Measurements from ENCODE around the gene LAMA2. TPM values are rescaled to one million over a fixed set of nuclear protein-coding genes. Genes with fewer than 3 reads are reported as not detected.
"Not testable (repeated sequence)": the region's sequence is repeated elsewhere in the genome, so short reads cannot be mapped to it uniquely, and the experiment has no call there.

LAMA2 gene
- total RNA-seq, 1 donor from 2014 or later = 107 TPM

- DNase-seq (ENCODE audit: low spot score) = no peak
Observed at GRCh38 chr6:129007701-129008373, 124.9 kb downstream of the LAMA2 start.

- DNase-seq (ENCODE audit: low spot score) = no peak
Observed at GRCh38 chr6:129008591-129008990, 125.7 kb downstream of the LAMA2 start.

GRCh38 chr6:129009851-129010250 lies 126.9 kb downstream of the LAMA2 start:
- no peak for DNase-seq (ENCODE audit: low spot score)

GRCh38 chr6:129014302-129014701 lies 131.4 kb downstream of the LAMA2 start:
- DNase-seq (ENCODE audit: low spot score) = no peak

GRCh38 chr6:129015721-129016120 lies 132.8 kb downstream of the LAMA2 start:
- DNase-seq (ENCODE audit: low spot score) = no peak

DNA sequence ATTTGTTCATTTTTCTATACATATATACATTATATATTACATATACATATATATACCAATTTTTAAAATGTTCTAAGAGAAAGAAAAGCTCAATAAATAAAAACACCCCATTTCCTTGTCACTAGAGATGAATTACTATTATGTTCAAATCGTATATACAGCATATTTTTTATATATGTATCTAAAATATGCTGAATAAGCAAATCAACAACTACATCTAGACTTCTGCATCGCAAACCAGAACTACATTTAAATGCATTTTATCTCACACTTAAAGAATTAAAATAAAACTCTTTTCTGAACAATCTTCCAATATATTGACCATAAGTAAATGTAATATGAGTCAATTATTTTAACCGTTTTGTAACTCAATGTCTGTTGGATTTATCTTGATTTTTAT lies 133.9 kb downstream of the LAMA2 start:
- no peak for DNase-seq (ENCODE audit: low spot score)

GRCh38 chr6:129022011-129022553 lies 139.1 kb downstream of the LAMA2 start:
- DNase-seq (ENCODE audit: low spot score) = no peak

DNA sequence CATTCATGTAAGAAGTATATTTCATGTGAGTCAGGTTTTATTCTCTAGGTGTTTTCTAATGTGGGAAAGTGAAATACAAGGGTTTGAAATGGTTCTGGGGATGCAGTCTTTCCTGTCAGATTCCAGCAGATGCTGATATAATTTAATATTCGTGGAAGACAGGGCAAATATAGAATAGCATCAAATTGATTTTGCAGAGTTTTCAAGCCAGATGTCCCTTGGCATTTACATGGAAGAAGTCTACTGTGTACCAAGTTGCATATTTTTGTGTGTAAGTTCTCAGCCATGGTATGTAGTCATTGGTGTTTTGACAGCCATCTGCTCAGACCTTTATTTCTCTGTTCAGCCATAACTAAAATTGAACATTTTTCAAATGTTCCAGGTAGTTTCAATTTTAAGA lies 143.7 kb downstream of the LAMA2 start:
- DNase-seq (ENCODE audit: low spot score) = no peak

DNA sequence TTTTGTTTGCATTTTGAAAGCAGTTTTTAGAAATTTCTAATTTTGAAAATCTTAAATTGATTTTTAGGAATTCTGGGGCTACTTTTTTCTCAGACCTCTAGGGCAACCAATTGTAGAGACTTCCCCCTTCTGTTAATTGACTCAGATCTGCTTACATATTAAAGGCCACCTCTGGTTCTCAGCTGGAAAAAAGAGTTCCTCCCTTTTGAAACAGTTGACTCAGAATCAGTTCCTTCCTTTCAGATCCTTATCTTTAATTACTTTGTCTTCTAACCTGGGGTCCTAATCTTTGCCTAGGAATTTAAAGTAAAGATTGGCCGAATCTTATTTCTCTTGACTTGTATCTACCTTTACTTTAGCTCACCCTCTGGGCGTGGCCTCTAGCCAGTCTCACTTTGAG lies 146.8 kb downstream of the LAMA2 start:
- no peak for DNase-seq (ENCODE audit: low spot score)

- DNase-seq (ENCODE audit: low spot score) = no peak
Observed at GRCh38 chr6:129030215-129030614, 147.3 kb downstream of the LAMA2 start.

DNA sequence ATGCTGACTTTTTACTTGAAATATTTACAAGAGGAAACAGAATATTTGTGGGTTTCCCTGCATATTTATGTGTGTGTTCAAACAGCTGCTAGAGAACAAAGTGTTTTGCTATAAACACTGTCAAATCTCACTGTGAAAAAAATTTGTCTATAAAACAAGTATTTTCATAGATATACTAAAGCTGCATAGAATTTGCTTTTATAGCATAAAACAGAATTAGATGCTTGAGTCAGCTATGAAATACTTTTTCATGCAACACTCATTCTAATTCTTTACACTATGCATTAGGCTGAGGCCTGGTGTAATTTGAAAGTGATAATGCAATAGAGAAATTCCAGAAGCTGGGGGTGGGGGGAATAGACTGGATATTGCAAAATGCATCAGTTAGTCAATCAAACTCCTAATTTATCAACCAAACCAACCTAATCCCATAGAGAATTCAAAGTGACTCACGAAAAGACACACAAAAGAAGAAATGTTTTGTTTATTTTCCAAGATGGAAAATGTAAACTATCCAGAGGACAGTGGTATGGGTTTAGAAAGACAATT lies 148.2 kb downstream of the LAMA2 start:
- peak; percentile 77 for DNase-seq (ENCODE audit: low spot score)

DNA sequence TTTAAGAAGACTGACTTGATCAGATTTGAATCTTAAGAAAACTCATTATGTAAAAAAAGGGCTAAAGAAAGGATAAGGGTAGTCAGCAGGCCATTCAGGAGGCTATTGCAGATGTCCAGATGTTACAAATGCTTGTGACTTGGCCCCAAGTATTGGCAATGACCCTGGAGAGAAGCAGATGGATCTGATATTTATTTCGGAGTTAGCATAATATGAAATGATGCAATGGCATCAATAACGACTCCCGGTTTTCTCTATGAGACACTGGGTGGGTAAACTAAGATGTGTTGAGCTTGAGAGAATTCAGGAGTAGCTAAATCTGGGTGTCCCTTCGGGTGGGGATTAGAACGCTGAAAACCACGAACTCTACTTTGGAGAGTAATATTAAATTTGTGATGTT lies 149.7 kb downstream of the LAMA2 start:
- DNase-seq (ENCODE audit: low spot score) = no peak

DNA sequence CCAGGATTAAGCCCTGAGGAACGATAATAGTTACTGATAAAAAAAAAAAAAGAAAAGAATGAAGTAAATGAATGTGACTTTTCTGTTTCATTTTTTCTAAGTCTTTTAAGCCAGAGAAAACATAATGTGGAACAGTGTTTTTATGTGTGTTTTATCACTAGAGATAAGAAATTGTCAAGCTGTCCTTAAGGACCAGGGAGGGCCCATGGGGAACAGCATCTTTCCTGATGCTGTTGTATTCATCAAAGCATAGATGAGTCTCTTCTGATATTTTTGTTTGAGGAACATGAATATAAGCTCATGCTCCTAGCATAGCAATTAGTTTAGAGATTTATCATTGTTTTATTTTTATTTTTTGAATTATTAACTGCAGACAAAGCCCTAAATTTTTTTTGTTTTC lies 150.2 kb downstream of the LAMA2 start:
- DNase-seq (ENCODE audit: low spot score) = no peak

- DNase-seq (ENCODE audit: low spot score) = no peak
Observed at GRCh38 chr6:129033581-129033980, 150.6 kb downstream of the LAMA2 start.

DNA sequence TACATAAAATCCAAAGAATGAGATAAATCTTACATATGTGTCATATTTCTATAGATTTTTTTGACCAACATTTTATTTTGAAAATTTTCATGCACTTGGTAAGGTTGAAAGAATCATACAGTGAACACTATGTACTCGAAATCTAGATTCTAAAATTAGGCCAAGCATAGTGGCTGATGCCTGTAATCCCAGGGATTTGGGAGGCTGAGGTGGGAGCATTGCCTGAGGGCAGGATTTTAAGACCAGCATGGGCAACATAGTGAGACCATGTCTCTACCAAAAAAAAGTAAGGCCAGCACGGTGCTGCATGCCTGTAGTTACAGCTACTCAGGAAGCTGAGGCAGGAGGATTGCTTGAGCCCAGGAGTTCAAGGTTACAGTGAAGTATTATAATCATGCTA lies 158.6 kb downstream of the LAMA2 start:
- no peak for DNase-seq (ENCODE audit: low spot score)

DNA sequence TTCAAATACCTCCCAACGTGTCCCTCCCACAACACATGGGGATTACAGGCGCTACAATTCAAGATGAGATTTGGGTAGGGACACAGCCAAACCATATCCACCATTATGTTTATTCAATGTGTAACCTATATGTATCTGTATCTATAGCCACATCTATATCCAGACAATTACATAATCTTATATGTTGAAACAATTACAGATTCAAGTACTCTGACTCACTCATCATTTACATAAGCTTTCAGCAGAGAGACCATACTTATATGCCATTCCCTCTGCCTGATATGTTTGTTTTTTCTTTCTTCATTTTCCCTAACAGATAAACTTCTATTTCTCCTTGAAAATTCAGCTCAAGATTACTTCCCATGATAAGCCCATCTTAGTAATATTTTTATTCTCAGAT lies 163.6 kb downstream of the LAMA2 start:
- DNase-seq (ENCODE audit: low spot score) = no peak

- DNase-seq (ENCODE audit: low spot score) = no peak
Observed at GRCh38 chr6:129047834-129048233, 164.9 kb downstream of the LAMA2 start.

DNA sequence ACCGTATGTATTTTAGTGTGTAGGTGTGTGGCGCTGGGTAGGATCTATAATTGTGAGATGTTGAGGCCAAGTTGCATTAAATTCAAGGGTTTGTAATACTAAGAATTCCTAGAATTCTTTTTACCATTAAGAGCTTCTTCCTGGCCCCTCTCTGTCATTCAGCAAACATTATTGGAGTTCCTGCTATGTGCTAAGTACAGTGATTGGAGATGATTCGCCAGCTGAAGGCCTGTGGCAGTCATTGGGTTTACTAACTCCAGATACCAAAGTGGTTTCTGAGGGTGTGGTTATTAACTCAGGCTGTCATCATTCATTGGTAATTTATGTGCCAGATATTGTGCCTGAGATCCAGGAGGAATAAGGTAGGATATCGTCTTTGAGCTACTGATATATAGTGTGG lies 167.1 kb downstream of the LAMA2 start:
- no peak for DNase-seq (ENCODE audit: low spot score)

- DNase-seq (ENCODE audit: low spot score) = not testable (repeated sequence)
Observed at GRCh38 chr6:129053143-129053542, 170.2 kb downstream of the LAMA2 start.

DNA sequence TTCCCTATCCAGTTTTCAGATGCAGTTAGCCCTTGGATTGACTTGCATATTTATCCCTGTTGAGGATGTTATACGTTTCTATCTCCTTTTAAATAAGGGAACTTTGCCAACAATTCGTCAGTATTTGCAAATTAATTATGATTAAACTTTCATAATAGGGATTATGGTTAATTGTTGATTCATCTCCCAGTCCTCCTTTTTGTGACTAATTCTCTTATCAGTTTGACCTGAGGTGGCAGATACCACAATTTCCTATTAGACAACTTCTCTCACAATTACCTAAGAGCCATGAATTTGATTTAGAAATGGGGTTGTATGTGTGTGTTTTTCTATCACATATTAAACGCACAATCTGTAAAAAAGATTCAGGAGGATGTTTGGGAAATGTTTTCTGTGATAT lies 172.9 kb downstream of the LAMA2 start:
- DNase-seq (ENCODE audit: low spot score) = no peak

DNA sequence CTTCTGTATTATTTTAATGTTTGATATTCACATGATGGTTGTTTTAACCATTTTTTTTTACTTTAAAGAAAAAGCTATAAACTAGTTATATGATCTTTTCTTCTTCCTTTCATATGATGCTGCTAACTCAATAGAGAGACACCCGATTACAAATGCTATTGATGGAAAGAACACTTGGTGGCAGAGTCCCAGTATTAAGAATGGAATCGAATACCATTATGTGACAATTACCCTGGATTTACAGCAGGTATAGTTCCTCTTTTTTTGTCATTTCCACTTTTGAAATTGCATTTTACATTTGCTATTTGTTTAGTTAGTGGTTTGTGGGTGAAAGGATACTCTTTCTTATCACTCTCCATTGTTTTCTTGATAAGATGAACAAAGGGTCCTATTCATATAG lies 176.7 kb downstream of the LAMA2 start:
- DNase-seq (ENCODE audit: low spot score) = no peak

GRCh38 chr6:129069006-129069405 lies 186.1 kb downstream of the LAMA2 start:
- no peak for DNase-seq (ENCODE audit: low spot score)

GRCh38 chr6:129073051-129073450 lies 190.1 kb downstream of the LAMA2 start:
- no peak for DNase-seq (ENCODE audit: low spot score)

All from umbilical cord (tissue), 2 donors.